Ishikawa (cell line): ENCODE results near the gene FLYWCH2.

Experiments
- EP300 ChIP-seq: IDR thresholded peaks from 2 replicates; pipeline ENCODE4 v1.6.1; 2012; ENCODE audit warnings: borderline replicate concordance
- FOXM1 ChIP-seq: IDR thresholded peaks from 2 replicates; pipeline ENCODE4 v1.6.1; 2012; ENCODE audit warnings: low read depth, borderline replicate concordance
- MAX ChIP-seq: IDR thresholded peaks from 2 replicates; pipeline ENCODE4 v1.6.1; 2012
- REST ChIP-seq: IDR thresholded peaks from 2 replicates; pipeline ENCODE4 v1.6.1; 2012; ENCODE audit warnings: low read depth, mild to moderate bottlenecking
- TAF1 ChIP-seq: IDR thresholded peaks from 2 replicates; pipeline ENCODE4 v1.6.1; 2012; ENCODE audit warnings: low read depth, mild to moderate bottlenecking
- YY1 ChIP-seq: IDR thresholded peaks from 2 replicates; pipeline ENCODE4 v1.6.1; 2012; ENCODE audit warnings: low read depth

GRCh38 chr16:2933701-2934100 is 50.7 kb downstream of the FLYWCH2 start:
- no peak for TF ChIP-seq FOXM1
- no peak for TF ChIP-seq REST
- TF ChIP-seq TAF1, result no peak
- TF ChIP-seq YY1, result no peak
- no peak for TF ChIP-seq EP300
- TF ChIP-seq MAX, result no peak
